Endothelial cell of coronary artery (primary cell): ENCODE results near the gene LAMA1. TPM values are rescaled to one million over a fixed set of nuclear protein-coding genes. Genes with fewer than 3 reads are reported as not detected.

Source experiments
- total RNA-seq: library from RNA; depleted of rRNA; stranded (reverse); fragments of >200 nt; gene quantifications from 2 replicates; pipeline ENCODE4 v1.2.3, GENCODE V29; 2014

Gene LAMA1
- total RNA-seq, result 0.09 and 0.75 TPM in 2 replicates

GRCh38 chr18:7117390-7118355, at the start of gene LAMA1:
LAMA1 (minus strand) TSS chr18:7117797; CDS start chr18:7117720, 77 bp downstream.

Other genes with a start within 250 kb of the LAMA1 start
- gene LRRC30, start 113.3 kb upstream of the LAMA1 start, total RNA-seq, result not detected in 2 replicates